Measurements from ENCODE around the gene RASGRP3.

- TF ChIP-seq MAFF (IDR thresholded peaks at IDR 0.05; ENCODE audit: low read length) (no peak), ZBTB34 (CRISPR knock-in tag; IDR thresholded peaks at IDR 0.05) (no peak), NR1H2 (CRISPR knock-in tag; IDR thresholded peaks at IDR 0.05) (no peak), PTRF (tag; IDR thresholded peaks at IDR 0.05) (no peak), ELF4 (CRISPR knock-in tag; IDR thresholded peaks at IDR 0.05) (no peak), FOXK1 (CRISPR knock-in tag; IDR thresholded peaks at IDR 0.05; ENCODE audit: borderline replicate concordance) (no peak)
- TF ChIP-seq, protein P1, sequence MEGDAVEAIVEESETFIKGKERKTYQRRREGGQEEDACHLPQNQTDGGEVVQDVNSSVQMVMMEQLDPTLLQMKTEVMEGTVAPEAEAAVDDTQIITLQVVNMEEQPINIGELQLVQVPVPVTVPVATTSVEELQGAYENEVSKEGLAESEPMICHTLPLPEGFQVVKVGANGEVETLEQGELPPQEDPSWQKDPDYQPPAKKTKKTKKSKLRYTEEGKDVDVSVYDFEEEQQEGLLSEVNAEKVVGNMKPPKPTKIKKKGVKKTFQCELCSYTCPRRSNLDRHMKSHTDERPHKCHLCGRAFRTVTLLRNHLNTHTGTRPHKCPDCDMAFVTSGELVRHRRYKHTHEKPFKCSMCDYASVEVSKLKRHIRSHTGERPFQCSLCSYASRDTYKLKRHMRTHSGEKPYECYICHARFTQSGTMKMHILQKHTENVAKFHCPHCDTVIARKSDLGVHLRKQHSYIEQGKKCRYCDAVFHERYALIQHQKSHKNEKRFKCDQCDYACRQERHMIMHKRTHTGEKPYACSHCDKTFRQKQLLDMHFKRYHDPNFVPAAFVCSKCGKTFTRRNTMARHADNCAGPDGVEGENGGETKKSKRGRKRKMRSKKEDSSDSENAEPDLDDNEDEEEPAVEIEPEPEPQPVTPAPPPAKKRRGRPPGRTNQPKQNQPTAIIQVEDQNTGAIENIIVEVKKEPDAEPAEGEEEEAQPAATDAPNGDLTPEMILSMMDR (IDR thresholded peaks at IDR 0.05 in 2 of 3, conservative IDR thresholded peaks at IDR 0.05 in 1 of 3; ENCODE audit: insufficient read depth in 2 of 3, low read depth in 1 of 3, low read length in 3 of 3), result no peak
These were observed 19.2 kb downstream of the RASGRP3 start for GRCh38 chr2:33495683-33496082.

Measured in K562 (cell line).